Measurements from ENCODE around the gene BACH2. TPM values are rescaled to one million over a fixed set of nuclear protein-coding genes. Genes with fewer than 3 reads are reported as not detected.
"Not testable (repeated sequence)": the region's sequence is repeated elsewhere in the genome, so short reads cannot be mapped to it uniquely, and the experiment has no call there.

Gene BACH2
- total and polyA plus RNA-seq, 9 of the 15 experiments (the other 6 are each of a cell fraction or from before 2014, with no cell fraction given): 0.06 to 3.1 (median 0.59) TPM

DNA sequence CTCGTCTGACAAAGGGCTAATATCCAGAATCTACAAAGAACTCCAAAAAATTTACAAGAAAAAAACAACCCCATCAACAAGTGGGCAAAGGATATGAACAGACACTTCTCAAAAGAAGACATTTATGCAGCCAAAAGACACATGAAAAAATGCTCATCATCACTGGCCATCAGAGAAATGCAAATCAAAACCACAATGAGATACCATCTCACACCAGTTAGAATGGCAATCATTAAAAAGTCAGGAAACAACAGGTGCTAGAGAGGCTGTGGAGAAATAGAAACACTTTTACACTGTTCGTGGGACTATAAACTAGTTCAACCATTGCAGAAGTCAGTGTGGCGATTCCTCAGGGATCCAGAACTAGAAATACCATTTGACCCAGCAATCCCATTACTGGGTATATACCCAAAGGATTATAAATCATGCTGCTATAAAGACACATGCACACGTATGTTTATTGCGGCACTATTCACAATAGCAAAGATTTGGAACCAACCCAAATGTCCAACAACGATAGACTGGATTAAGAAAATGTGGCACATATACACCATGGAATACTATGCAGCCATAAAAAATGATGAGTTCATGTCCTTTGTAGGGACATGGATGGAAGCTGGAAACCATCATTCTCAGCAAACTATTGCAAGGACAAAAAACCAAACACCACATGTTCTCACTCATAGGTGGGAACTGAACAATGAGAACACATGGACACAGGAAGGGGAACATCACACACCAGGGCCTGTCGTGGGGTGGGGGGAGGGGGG, 130.3 kb downstream of the BACH2 start:
- H3K27ac ChIP-seq (ENCODE audit: extremely low read depth, low read depth, low read length); H3K4me2 ChIP-seq (ENCODE audit: insufficient read depth, low read length); H3K4me1 ChIP-seq (replicated peaks in 1 of 2; ENCODE audit: control insufficient read depth in 2 of 2, insufficient read depth in 2 of 2, low read length in 2 of 2); H4K20me1 ChIP-seq (replicated peaks; ENCODE audit: control insufficient read depth, insufficient read depth, low read length); H3K4me3 ChIP-seq; intact Hi-C loops (cut with micrococcal nuclease); ATAC-seq; BruUV-seq (replicated peaks); H2AFZ ChIP-seq (ENCODE audit: low read depth, low read length); H3K36me3 ChIP-seq (ENCODE audit: control insufficient read depth, insufficient read depth, low read length); H3K79me2 ChIP-seq (ENCODE audit: control insufficient read depth, insufficient read depth, low read length); CTCF ChIA-PET (ENCODE audit: low intra/inter-chr PET ratio); H3K9ac ChIP-seq (ENCODE audit: insufficient read depth in 1 of 2, low read depth in 2 of 2, low read length in 2 of 2); POLR2A ChIA-PET; H3K9me1 ChIP-seq (ENCODE audit: control insufficient read depth, insufficient read depth, low read length); FAIRE-seq; H3K9me3 ChIP-seq (replicated peaks; ENCODE audit: control insufficient read depth, insufficient read depth, low read depth, low read length); DNase-seq (ENCODE audit: extremely low read depth in 1 of 4, low spot score in 3 of 4); H3K27me3 ChIP-seq (ENCODE audit: control insufficient read depth in 2 of 2, insufficient read depth in 2 of 2, low read length in 2 of 2): not testable (repeated sequence)
- WGBS (ENCODE audit: insufficient coverage, low coverage, missing lambda C conversion rate): 16% methylated on average over 3 of the region's 7 CpGs
- in situ Hi-C loops (cut with MboI): loop anchor here (10.0 kb wide), 1 partner anchor 1012 kb away; no protein-coding TSS in a partner anchor

DNA sequence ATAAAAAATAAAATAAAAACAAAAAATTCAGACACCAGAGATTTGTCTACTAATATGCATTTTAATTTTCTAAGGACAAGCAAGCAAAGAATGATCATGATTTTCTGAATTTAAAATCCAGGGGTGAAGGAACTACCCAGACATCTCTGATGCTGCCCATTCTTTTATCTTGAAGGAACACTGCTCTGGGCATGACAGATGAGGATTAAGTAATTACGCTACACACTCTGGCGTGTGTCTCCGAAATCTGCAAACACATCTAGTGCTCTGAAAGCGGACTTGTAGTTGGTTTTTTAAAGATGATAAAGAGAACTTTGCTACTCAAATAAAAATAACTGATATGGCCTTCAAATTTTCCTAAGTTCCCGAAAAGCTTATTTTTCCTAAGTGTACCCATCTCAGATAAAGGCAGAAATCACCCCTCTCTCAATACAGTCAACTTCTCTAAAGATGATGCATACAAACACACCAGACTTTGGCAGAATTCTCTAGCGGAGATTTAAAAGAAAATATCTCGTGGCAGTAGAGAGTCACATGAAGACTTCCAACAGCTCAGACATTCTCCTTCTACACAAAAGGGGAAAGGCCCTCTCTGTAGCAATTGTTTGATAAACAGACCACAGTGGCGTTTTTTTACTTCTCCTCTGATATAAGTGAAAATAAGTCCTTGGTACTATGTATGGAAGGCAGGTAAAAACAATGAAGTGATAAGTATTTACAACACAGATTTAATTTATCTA, 133.8 kb downstream of the BACH2 start:
- in situ Hi-C loops (cut with MboI) (loop anchor here (10.0 kb wide), 1 partner anchor 1008 kb away; no protein-coding TSS in a partner anchor), intact Hi-C loops (cut with micrococcal nuclease) (no loop called here)
- Histone ChIP-seq H3K9ac (ENCODE audit: insufficient read depth in 1 of 2, low read depth in 2 of 2, low read length in 2 of 2) (no peak overlapping the region), H3K4me1 (replicated peaks in 1 of 2; ENCODE audit: control insufficient read depth in 2 of 2, insufficient read depth in 2 of 2, low read length in 2 of 2) (peaks cover 0 to 27% of the 10 kb centered on the region in 2 experiments; a peak in 2 of 5 replicates), H2AFZ (ENCODE audit: low read depth, low read length) (no peak overlapping the region), H3K4me2 (ENCODE audit: insufficient read depth, low read length) (no peak overlapping the region), H4K20me1 (replicated peaks; ENCODE audit: control insufficient read depth, insufficient read depth, low read length) (no peaks in the 10 kb centered on the region), H3K79me2 (ENCODE audit: control insufficient read depth, insufficient read depth, low read length) (no peaks in the 10 kb centered on the region), H3K9me1 (ENCODE audit: control insufficient read depth, insufficient read depth, low read length) (no peaks in the 10 kb centered on the region), H3K4me3 (no peak overlapping the region), H3K36me3 (ENCODE audit: control insufficient read depth, insufficient read depth, low read length) (no peaks in the 10 kb centered on the region), H3K27ac (ENCODE audit: extremely low read depth, low read depth, low read length) (no peak overlapping the region), H3K27me3 (ENCODE audit: control insufficient read depth in 2 of 2, insufficient read depth in 2 of 2, low read length in 2 of 2) (no peaks in the 10 kb centered on the region), H3K9me3 (replicated peaks; ENCODE audit: control insufficient read depth, insufficient read depth, low read depth, low read length) (no peaks in the 10 kb centered on the region)
- DNase-seq (ENCODE audit: extremely low read depth in 1 of 4, low spot score in 3 of 4) (peak in 1 of 4 experiments; percentile 14), ATAC-seq (no peak), FAIRE-seq (no peak)
- ChIA-PET POLR2A (interaction anchor here (0.8 kb wide), 1 partner anchor 17 kb away, joined by 3 read pairs; no protein-coding TSS in a partner anchor), CTCF (ENCODE audit: low intra/inter-chr PET ratio) (no interaction called here)
- WGBS (ENCODE audit: insufficient coverage, low coverage, missing lambda C conversion rate): 3% methylated on average over 8 of the region's 8 CpGs
- no TSS peak for BruUV-seq (replicated peaks)
- TF ChIP-seq, protein P1, sequence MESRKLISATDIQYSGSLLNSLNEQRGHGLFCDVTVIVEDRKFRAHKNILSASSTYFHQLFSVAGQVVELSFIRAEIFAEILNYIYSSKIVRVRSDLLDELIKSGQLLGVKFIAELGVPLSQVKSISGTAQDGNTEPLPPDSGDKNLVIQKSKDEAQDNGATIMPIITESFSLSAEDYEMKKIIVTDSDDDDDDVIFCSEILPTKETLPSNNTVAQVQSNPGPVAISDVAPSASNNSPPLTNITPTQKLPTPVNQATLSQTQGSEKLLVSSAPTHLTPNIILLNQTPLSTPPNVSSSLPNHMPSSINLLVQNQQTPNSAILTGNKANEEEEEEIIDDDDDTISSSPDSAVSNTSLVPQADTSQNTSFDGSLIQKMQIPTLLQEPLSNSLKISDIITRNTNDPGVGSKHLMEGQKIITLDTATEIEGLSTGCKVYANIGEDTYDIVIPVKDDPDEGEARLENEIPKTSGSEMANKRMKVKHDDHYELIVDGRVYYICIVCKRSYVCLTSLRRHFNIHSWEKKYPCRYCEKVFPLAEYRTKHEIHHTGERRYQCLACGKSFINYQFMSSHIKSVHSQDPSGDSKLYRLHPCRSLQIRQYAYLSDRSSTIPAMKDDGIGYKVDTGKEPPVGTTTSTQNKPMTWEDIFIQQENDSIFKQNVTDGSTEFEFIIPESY (CRISPR knock-in tag; IDR thresholded peaks at IDR 0.05): no peak
- no peak for TF ChIP-seq MCM3 (IDR thresholded peaks at IDR 0.05)
- TF ChIP-seq ZNF174 (CRISPR knock-in tag; IDR thresholded peaks at IDR 0.05): no peak
- TF ChIP-seq SMC3 (conservative IDR thresholded peaks at IDR 0.05; ENCODE audit: insufficient read depth, low read depth, low read length): no peak
- TF ChIP-seq SIX5 (IDR thresholded peaks at IDR 0.05; ENCODE audit: borderline replicate concordance in 1 of 2, insufficient read depth in 1 of 2, low read depth in 1 of 2, low read length in 2 of 2): no peak
- TF ChIP-seq PRPF4 (IDR thresholded peaks at IDR 0.05; ENCODE audit: insufficient read depth, low read depth, low read length, poor library complexity, severe bottlenecking): no peak
- TF ChIP-seq TEAD4 (IDR thresholded peaks at IDR 0.05; ENCODE audit: low read length): 0 out of 2 replicates have a peak, but pooled peaks have one; percentile 33
- no peak for TF ChIP-seq TEAD4 (CRISPR knock-in tag; IDR thresholded peaks at IDR 0.05; ENCODE audit: borderline replicate concordance)
- TF ChIP-seq, protein P2, sequence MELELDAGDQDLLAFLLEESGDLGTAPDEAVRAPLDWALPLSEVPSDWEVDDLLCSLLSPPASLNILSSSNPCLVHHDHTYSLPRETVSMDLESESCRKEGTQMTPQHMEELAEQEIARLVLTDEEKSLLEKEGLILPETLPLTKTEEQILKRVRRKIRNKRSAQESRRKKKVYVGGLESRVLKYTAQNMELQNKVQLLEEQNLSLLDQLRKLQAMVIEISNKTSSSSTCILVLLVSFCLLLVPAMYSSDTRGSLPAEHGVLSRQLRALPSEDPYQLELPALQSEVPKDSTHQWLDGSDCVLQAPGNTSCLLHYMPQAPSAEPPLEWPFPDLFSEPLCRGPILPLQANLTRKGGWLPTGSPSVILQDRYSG (tag; conservative IDR thresholded peaks at IDR 0.05; ENCODE audit: low read depth): no peak
- no peak for TF ChIP-seq TAF1 (IDR thresholded peaks at IDR 0.05; ENCODE audit: control insufficient read depth, extremely low read depth, insufficient read depth, low read length, severe bottlenecking)

Measured in K562 (cell line).